Fibroblast of lung (primary cell): Measurements from ENCODE around the gene GMPPB. TPM values are rescaled to one million over a fixed set of nuclear protein-coding genes. Genes with fewer than 3 reads are reported as not detected.
A peak's percentile ranks its signal among the peaks of the same experiment; 100 is the strongest.

Experiments
- DNase-seq, 2 donors: peaks; one replicate each; pipeline versions ENCODE4 v3.0.0 to v3.0.0-alpha.2; 2010; ENCODE audit warnings: low read depth in 2 of 2
- H2AFZ ChIP-seq: 2 replicates; pipeline ENCODE4 v1.5.1; 2012; ENCODE audit warnings: low read length, control low read depth, inconsistent platforms
- H3K27ac ChIP-seq: 2 replicates; pipeline ENCODE4 v1.5.1; 2011; ENCODE audit warnings: low read length, control low read depth; ENCODE audit not compliant: insufficient read depth
- H3K27me3 ChIP-seq: 2 replicates; pipeline ENCODE4 v1.5.1; 2011; ENCODE audit warnings: mild to moderate bottlenecking, low read length; ENCODE audit not compliant: control insufficient read depth, insufficient read depth
- H3K36me3 ChIP-seq: 2 replicates; pipeline ENCODE4 v1.5.1; 2011; ENCODE audit warnings: low read length; ENCODE audit not compliant: control insufficient read depth, insufficient read depth
- H3K4me1 ChIP-seq: 2 replicates; pipeline ENCODE4 v1.5.1; 2011; ENCODE audit warnings: low read length; ENCODE audit not compliant: control insufficient read depth, insufficient read depth; ENCODE audit errors: extremely low read depth
- H3K4me2 ChIP-seq: 2 replicates; pipeline ENCODE4 v1.5.1; 2011; ENCODE audit warnings: low read length, control low read depth; ENCODE audit not compliant: insufficient read depth; ENCODE audit errors: extremely low read depth
- H3K4me3 ChIP-seq, 4 experiments: fragments of 200-600 bp in 1 of 4; sonication (generic) in 1 of 4; replicated peaks in 1 of 4; 2 replicates each; pipeline ENCODE4 v1.5.1; 2011 to 2016; ENCODE audit warnings: low read length in 4 of 4, low read depth in 3 of 4, mild to moderate bottlenecking in 3 of 4, control low read depth in 2 of 4, inconsistent platforms in 1 of 4, mixed read lengths in 1 of 4; ENCODE audit not compliant: insufficient read depth in 1 of 4; ENCODE audit errors: control extremely low read depth in 1 of 4
- H3K79me2 ChIP-seq: 2 replicates; pipeline ENCODE4 v1.5.1; 2012; ENCODE audit warnings: mild to moderate bottlenecking, low read length, inconsistent platforms; ENCODE audit not compliant: control insufficient read depth, insufficient read depth
- H3K9ac ChIP-seq: 2 replicates; pipeline ENCODE4 v1.5.1; 2011; ENCODE audit warnings: mild to moderate bottlenecking, low read length, control low read depth; ENCODE audit not compliant: insufficient read depth
- H3K9me3 ChIP-seq: 2 replicates; pipeline ENCODE4 v1.5.1; 2012; ENCODE audit warnings: low read depth, low read length; ENCODE audit not compliant: control insufficient read depth, insufficient read depth
- H4K20me1 ChIP-seq: 2 replicates; pipeline ENCODE4 v1.5.1; 2011; ENCODE audit warnings: low read length; ENCODE audit not compliant: control insufficient read depth, insufficient read depth; ENCODE audit errors: extremely low read depth
- EZH2 ChIP-seq: IDR thresholded peaks from 2 replicates; pipeline ENCODE4 v1.5.1; 2012; ENCODE audit warnings: low read length, control low read depth, mild to moderate bottlenecking; ENCODE audit errors: missing control alignments
- polyA plus RNA-seq, 2 donors: library from polyadenylated mRNA; depleted of rRNA in 1 of 2; stranded (reverse) in 1 of 2; unstranded in 1 of 2; fragments of >200 nt; gene quantifications; 2 replicates each; pipeline ENCODE4 v1.2.1, GENCODE V29; 2011 to 2012; ENCODE audit warnings: missing spikeins in 1 of 2
- total RNA-seq: library from RNA; depleted of rRNA; stranded (reverse); fragments of >200 nt; gene quantifications from 2 replicates; pipeline ENCODE4 v1.2.1, GENCODE V29; 2014
- TF ChIP-seq, protein P1 (sequence below), 2 donors: IDR thresholded peaks in 1 of 2; conservative IDR thresholded peaks in 1 of 2; 1 replicate in 1 of 2; 2 replicates in 1 of 2; pipeline ENCODE4 v1.5.1; 2011 to 2012; ENCODE audit warnings: low read length in 2 of 2, control low read depth in 1 of 2, inconsistent platforms in 1 of 2, low read depth in 1 of 2, mild to moderate bottlenecking in 1 of 2

Gene GMPPB
- total and polyA plus RNA-seq, 2 donors (not counting 1 experiment from before 2014, with no cell fraction given) = 13.7 to 14.4 TPM

DNA sequence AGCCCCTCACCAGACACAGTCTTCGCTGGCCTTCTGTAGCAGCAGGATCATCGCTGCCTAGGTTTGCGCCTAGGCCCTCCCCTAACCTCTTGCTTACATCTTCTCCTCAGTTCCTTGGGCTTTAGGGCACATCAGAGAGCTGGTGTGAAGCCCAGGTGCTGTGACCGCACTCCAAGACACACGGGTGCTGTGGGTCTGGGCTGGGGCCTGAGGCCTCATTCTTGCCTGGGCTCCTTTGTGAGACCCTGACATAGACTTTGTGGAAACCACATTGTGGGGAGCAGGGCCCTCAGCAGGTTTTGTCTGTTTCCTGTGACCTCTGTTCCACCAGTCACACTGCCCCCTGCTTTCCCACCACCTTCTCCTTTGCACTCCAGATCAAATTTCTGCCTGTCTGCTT is 12.3 kb downstream of the GMPPB start:
- Histone ChIP-seq H3K4me1 (no peaks in the 10 kb centered on the region), H3K4me3 (no peak overlapping the region), H2AFZ (no peak overlapping the region), H3K36me3 (peaks cover 4% of the 10 kb centered on the region), H3K27me3 (no peaks in the 10 kb centered on the region), H3K9me3 (no peaks in the 10 kb centered on the region), H3K27ac (no peak overlapping the region), H3K79me2 (no peaks in the 10 kb centered on the region), H3K9ac (no peak overlapping the region), H3K4me2 (no peak overlapping the region), H4K20me1 (no peaks in the 10 kb centered on the region)
- no peak for TF ChIP-seq EZH2
- TF ChIP-seq, protein P1, sequence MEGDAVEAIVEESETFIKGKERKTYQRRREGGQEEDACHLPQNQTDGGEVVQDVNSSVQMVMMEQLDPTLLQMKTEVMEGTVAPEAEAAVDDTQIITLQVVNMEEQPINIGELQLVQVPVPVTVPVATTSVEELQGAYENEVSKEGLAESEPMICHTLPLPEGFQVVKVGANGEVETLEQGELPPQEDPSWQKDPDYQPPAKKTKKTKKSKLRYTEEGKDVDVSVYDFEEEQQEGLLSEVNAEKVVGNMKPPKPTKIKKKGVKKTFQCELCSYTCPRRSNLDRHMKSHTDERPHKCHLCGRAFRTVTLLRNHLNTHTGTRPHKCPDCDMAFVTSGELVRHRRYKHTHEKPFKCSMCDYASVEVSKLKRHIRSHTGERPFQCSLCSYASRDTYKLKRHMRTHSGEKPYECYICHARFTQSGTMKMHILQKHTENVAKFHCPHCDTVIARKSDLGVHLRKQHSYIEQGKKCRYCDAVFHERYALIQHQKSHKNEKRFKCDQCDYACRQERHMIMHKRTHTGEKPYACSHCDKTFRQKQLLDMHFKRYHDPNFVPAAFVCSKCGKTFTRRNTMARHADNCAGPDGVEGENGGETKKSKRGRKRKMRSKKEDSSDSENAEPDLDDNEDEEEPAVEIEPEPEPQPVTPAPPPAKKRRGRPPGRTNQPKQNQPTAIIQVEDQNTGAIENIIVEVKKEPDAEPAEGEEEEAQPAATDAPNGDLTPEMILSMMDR (conservative IDR thresholded peaks at IDR 0.05 in 1 of 2, IDR thresholded peaks at IDR 0.05 in 1 of 2; ENCODE audit: low read depth in 1 of 2, low read length in 2 of 2) = no peak
- no peak for DNase-seq

DNA sequence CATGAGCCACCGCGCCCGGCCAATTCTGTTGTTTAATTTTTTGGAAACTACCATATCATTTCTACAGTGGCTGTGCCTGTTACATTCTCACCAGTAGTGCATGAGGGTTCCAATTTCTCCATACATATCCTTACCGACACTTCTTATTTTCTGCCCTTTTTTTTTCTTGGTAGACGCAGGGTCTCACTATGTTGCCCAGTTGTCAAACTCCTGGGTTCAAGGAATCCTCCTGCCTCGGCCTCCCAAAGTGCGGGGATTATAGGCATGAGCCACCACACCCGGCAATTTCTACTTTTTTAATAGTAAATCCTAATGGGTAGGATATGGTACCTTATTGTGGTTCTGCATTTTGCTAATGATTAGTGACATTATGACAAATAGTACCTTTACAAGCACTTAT is 13.9 kb downstream of the GMPPB start:
- no peak overlapping the region for H3K27ac ChIP-seq
- H3K79me2 ChIP-seq = no peaks in the 10 kb centered on the region
- H3K9ac ChIP-seq = no peak overlapping the region
- DNase-seq = no peak
- no peaks in the 10 kb centered on the region for H3K9me3 ChIP-seq
- no peak overlapping the region for H3K4me3 ChIP-seq
- peaks cover 2% of the 10 kb centered on the region for H3K36me3 ChIP-seq
- no peaks in the 10 kb centered on the region for H3K27me3 ChIP-seq
- H3K4me1 ChIP-seq = no peaks in the 10 kb centered on the region
- TF ChIP-seq, protein P1 (conservative IDR thresholded peaks at IDR 0.05 in 1 of 2, IDR thresholded peaks at IDR 0.05 in 1 of 2; ENCODE audit: low read depth in 1 of 2, low read length in 2 of 2) = no peak
- TF ChIP-seq EZH2 = no peak
- H4K20me1 ChIP-seq = no peaks in the 10 kb centered on the region
- no peak overlapping the region for H2AFZ ChIP-seq
- no peak overlapping the region for H3K4me2 ChIP-seq

DNA sequence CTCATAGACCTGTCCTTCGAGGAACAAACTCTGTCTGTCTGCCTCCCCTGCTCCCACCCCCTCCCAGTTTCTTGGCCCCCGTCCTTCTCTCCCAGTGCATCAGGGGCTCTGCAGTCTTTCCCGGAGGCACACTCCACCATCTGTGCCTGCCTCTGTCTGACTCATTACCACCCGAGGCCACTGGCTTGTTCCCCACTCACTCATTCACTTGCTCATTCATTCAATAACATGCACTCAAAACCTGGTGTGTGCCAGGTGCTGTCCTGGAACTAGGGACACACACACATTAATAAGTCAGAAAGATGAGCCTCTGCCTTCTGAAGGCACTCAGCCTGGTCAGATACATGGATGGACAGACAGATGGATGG is 16.7 kb downstream of the GMPPB start:
- DNase-seq = peak in 1 of 2 donors; percentile 38
- no peak overlapping the region for H3K4me3 ChIP-seq
- no peaks in the 10 kb centered on the region for H3K79me2 ChIP-seq
- H3K9me3 ChIP-seq = no peaks in the 10 kb centered on the region
- TF ChIP-seq EZH2 = no peak
- TF ChIP-seq, protein P1 (conservative IDR thresholded peaks at IDR 0.05 in 1 of 2, IDR thresholded peaks at IDR 0.05 in 1 of 2; ENCODE audit: low read depth in 1 of 2, low read length in 2 of 2) = no peak
- H3K27ac ChIP-seq = no peak overlapping the region
- no peak overlapping the region for H3K9ac ChIP-seq
- no peaks in the 10 kb centered on the region for H3K27me3 ChIP-seq
- no peak overlapping the region for H2AFZ ChIP-seq
- H4K20me1 ChIP-seq = peaks cover 2% of the 10 kb centered on the region
- no peaks in the 10 kb centered on the region for H3K4me1 ChIP-seq
- H3K4me2 ChIP-seq = no peak overlapping the region
- H3K36me3 ChIP-seq = peaks cover 7% of the 10 kb centered on the region
